ENCODE data around the gene MAGEB17. TPM values are rescaled to one million over a fixed set of nuclear protein-coding genes. Genes with fewer than 3 reads are reported as not detected.

The MAGEB17 gene
- polyA plus RNA-seq, 1 donor (not counting 4 experiments of a cell fraction or from before 2014, with no cell fraction given), result not detected

DNA sequence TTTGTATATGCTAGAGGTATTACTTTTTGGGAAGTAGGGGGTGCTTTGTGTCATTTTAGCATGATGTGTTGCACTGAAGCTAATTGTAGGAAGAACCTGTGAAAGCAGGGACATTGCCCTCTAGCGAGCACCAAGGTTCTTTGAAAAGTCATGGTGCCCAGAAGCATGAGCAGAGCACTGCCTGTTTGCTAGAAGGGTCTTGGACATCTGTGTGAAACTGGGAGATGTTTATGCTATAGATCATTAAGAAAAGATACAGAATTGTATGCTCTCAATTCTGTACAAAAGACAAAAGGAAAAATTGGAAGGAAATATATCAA is 29.2 kb upstream of the MAGEB17 start:
- Histone ChIP-seq H3K4me1 (ENCODE audit: control insufficient read depth, extremely low read depth, insufficient read depth, low read length) (no peaks in the 10 kb centered on the region), H3K36me3 (ENCODE audit: control insufficient read depth in 2 of 2, extremely low read depth in 1 of 2, insufficient read depth in 2 of 2, low read length in 2 of 2) (no peaks in the 10 kb centered on the region), H3K4me2 (ENCODE audit: control insufficient read depth, extremely low read depth, insufficient read depth, low read depth, low read length) (no peak overlapping the region), H3K4me3 (ENCODE audit: control insufficient read depth in 2 of 3, extremely low read depth in 1 of 3, insufficient read depth in 2 of 3, low read depth in 1 of 3, low read length in 3 of 3) (no peak overlapping the region), H3K27me3 (ENCODE audit: control insufficient read depth, extremely low read depth, insufficient read depth, low read length) (no peaks in the 10 kb centered on the region), H3K27ac (ENCODE audit: control insufficient read depth, insufficient read depth, low read length) (no peak overlapping the region), H3K9me3 (ENCODE audit: control insufficient read depth, low read depth, low read length) (no peaks in the 10 kb centered on the region), H3K9me1 (ENCODE audit: control insufficient read depth, extremely low read depth, insufficient read depth, low read length) (no peaks in the 10 kb centered on the region), H2AFZ (ENCODE audit: control insufficient read depth, low read length) (no peak overlapping the region), H3K79me2 (ENCODE audit: control insufficient read depth, insufficient read depth, low read length) (no peaks in the 10 kb centered on the region), H4K20me1 (ENCODE audit: control insufficient read depth, extremely low read depth, insufficient read depth, low read length) (no peaks in the 10 kb centered on the region), H3K9ac (ENCODE audit: control insufficient read depth, extremely low read depth, insufficient read depth, low read length) (no peak overlapping the region)
- no peak for FAIRE-seq
- TF ChIP-seq, protein P1, sequence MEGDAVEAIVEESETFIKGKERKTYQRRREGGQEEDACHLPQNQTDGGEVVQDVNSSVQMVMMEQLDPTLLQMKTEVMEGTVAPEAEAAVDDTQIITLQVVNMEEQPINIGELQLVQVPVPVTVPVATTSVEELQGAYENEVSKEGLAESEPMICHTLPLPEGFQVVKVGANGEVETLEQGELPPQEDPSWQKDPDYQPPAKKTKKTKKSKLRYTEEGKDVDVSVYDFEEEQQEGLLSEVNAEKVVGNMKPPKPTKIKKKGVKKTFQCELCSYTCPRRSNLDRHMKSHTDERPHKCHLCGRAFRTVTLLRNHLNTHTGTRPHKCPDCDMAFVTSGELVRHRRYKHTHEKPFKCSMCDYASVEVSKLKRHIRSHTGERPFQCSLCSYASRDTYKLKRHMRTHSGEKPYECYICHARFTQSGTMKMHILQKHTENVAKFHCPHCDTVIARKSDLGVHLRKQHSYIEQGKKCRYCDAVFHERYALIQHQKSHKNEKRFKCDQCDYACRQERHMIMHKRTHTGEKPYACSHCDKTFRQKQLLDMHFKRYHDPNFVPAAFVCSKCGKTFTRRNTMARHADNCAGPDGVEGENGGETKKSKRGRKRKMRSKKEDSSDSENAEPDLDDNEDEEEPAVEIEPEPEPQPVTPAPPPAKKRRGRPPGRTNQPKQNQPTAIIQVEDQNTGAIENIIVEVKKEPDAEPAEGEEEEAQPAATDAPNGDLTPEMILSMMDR (optimal IDR thresholded peaks at IDR 0.05 in 1 of 3, IDR thresholded peaks at IDR 0.05 in 1 of 3, conservative IDR thresholded peaks at IDR 0.05 in 1 of 3; ENCODE audit: extremely low read depth in 1 of 3, insufficient read depth in 2 of 3, low read length in 3 of 3), result peak in 2 of 3 experiments; percentile 30 to 35
- no peak for TF ChIP-seq EZH2 (IDR thresholded peaks at IDR 0.05; ENCODE audit: low read length)
- no peak for DNase-seq (ENCODE audit: low read depth, low spot score)
- dilution Hi-C loops (cut with MboI; ENCODE audit: extremely low pct_ligation_motif_present, low sequenced_read_pairs), result no loop called here

DNA sequence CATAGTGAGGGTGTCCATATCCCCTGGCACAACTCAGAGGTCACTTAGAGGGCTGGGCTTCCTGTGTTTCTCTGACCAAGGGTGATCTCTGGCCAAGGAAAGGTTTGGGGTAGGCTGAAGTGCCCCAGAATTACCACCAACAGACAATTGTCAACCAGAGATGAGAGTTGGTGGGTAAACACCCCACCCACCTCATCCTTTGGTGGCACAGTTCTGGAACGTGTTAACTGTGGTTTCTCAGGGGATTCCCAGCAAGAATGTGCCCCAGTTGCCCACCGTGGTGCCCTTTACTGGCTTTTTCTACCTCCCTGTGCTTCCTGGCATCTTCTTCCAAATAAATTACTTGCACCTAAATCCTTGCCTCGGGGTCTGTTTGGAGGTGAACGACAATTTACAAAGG is 26.8 kb upstream of the MAGEB17 start:
- DNase-seq (ENCODE audit: low read depth, low spot score) (no peak), FAIRE-seq (no peak)
- no peaks in the 10 kb centered on the region for H3K4me1 ChIP-seq (ENCODE audit: control insufficient read depth, extremely low read depth, insufficient read depth, low read length)
- dilution Hi-C loops (cut with MboI; ENCODE audit: extremely low pct_ligation_motif_present, low sequenced_read_pairs), result no loop called here
- no peaks in the 10 kb centered on the region for H3K27me3 ChIP-seq (ENCODE audit: control insufficient read depth, extremely low read depth, insufficient read depth, low read length)
- TF ChIP-seq EZH2 (IDR thresholded peaks at IDR 0.05; ENCODE audit: low read length), result no peak
- TF ChIP-seq, protein P1 (optimal IDR thresholded peaks at IDR 0.05 in 1 of 3, IDR thresholded peaks at IDR 0.05 in 1 of 3, conservative IDR thresholded peaks at IDR 0.05 in 1 of 3; ENCODE audit: extremely low read depth in 1 of 3, insufficient read depth in 2 of 3, low read length in 3 of 3), result no peak
- no peaks in the 10 kb centered on the region for H4K20me1 ChIP-seq (ENCODE audit: control insufficient read depth, extremely low read depth, insufficient read depth, low read length)
- H3K9ac ChIP-seq (ENCODE audit: control insufficient read depth, extremely low read depth, insufficient read depth, low read length), result no peak overlapping the region
- no peak overlapping the region for H3K4me3 ChIP-seq (ENCODE audit: control insufficient read depth in 2 of 3, extremely low read depth in 1 of 3, insufficient read depth in 2 of 3, low read depth in 1 of 3, low read length in 3 of 3)
- H3K36me3 ChIP-seq (ENCODE audit: control insufficient read depth in 2 of 2, extremely low read depth in 1 of 2, insufficient read depth in 2 of 2, low read length in 2 of 2), result no peaks in the 10 kb centered on the region
- H2AFZ ChIP-seq (ENCODE audit: control insufficient read depth, low read length), result no peak overlapping the region
- no peaks in the 10 kb centered on the region for H3K79me2 ChIP-seq (ENCODE audit: control insufficient read depth, insufficient read depth, low read length)
- H3K27ac ChIP-seq (ENCODE audit: control insufficient read depth, insufficient read depth, low read length), result no peak overlapping the region
- H3K9me1 ChIP-seq (ENCODE audit: control insufficient read depth, extremely low read depth, insufficient read depth, low read length), result no peaks in the 10 kb centered on the region
- no peak overlapping the region for H3K4me2 ChIP-seq (ENCODE audit: control insufficient read depth, extremely low read depth, insufficient read depth, low read depth, low read length)
- H3K9me3 ChIP-seq (ENCODE audit: control insufficient read depth, low read depth, low read length), result no peaks in the 10 kb centered on the region
